Keratinocyte (primary cell): Measurements from ENCODE around the gene HNRNPA2B1. TPM values are rescaled to one million over a fixed set of nuclear protein-coding genes. Genes with fewer than 3 reads are reported as not detected.

Source experiments
- DNase-seq: peaks from one replicate; pipeline ENCODE4 v3.0.0-alpha.2; 2011; ENCODE audit warnings: low read depth, missing footprints, low spot score
- FAIRE-seq: peaks from 2 replicates; lab custom pipeline; 2011; peaks lifted over from hg19 to GRCh38; lab: Jason Lieb, UNC
- H2AFZ ChIP-seq: 2 replicates; pipeline ENCODE4 v1.6.0; 2012; ENCODE audit warnings: low read length, control low read depth, inconsistent platforms; ENCODE audit not compliant: control insufficient read depth
- H3K27ac ChIP-seq: 2 replicates; pipeline ENCODE4 v1.5.1; 2011; ENCODE audit warnings: low read length; ENCODE audit not compliant: control insufficient read depth, insufficient read depth
- H3K27me3 ChIP-seq: 3 replicates; pipeline ENCODE4 v1.6.0; 2011; ENCODE audit warnings: low read length; ENCODE audit not compliant: control insufficient read depth, insufficient read depth; ENCODE audit errors: extremely low read depth
- H3K36me3 ChIP-seq, 2 experiments: 2 replicates in 1 of 2; 3 replicates in 1 of 2; pipeline ENCODE4 v1.5.1; 2011; ENCODE audit warnings: low read length in 2 of 2, mild to moderate bottlenecking in 1 of 2; ENCODE audit not compliant: control insufficient read depth in 2 of 2, insufficient read depth in 2 of 2; ENCODE audit errors: extremely low read depth in 1 of 2
- H3K4me1 ChIP-seq: 3 replicates; pipeline ENCODE4 v1.5.1; 2011; ENCODE audit warnings: low read length; ENCODE audit not compliant: control insufficient read depth, insufficient read depth; ENCODE audit errors: extremely low read depth
- H3K4me2 ChIP-seq: 3 replicates; pipeline ENCODE4 v1.6.0; 2011; ENCODE audit warnings: low read depth, low read length; ENCODE audit not compliant: control insufficient read depth, insufficient read depth; ENCODE audit errors: extremely low read depth
- H3K4me3 ChIP-seq, 3 experiments: fragments of 200-600 bp in 1 of 3; sonication (generic) in 1 of 3; 2 replicates in 2 of 3; 3 replicates in 1 of 3; pipeline ENCODE4 v1.5.1; 2011 to 2016; ENCODE audit warnings: low read length in 3 of 3, mild to moderate bottlenecking in 3 of 3, control low read depth in 2 of 3, inconsistent platforms in 1 of 3, low read depth in 1 of 3, mixed read lengths in 1 of 3, mixed run types in 1 of 3, moderate library complexity in 1 of 3; ENCODE audit not compliant: control insufficient read depth in 2 of 3, insufficient read depth in 2 of 3; ENCODE audit errors: extremely low read depth in 1 of 3
- H3K79me2 ChIP-seq: 2 replicates; pipeline ENCODE4 v1.6.0; 2012; ENCODE audit warnings: low read length; ENCODE audit not compliant: control insufficient read depth, insufficient read depth
- H3K9ac ChIP-seq: 3 replicates; pipeline ENCODE4 v1.6.0; 2011; ENCODE audit warnings: low read length; ENCODE audit not compliant: control insufficient read depth, insufficient read depth; ENCODE audit errors: extremely low read depth
- H3K9me1 ChIP-seq: 3 replicates; pipeline ENCODE4 v1.6.0; 2011; ENCODE audit warnings: low read length; ENCODE audit not compliant: control insufficient read depth, insufficient read depth; ENCODE audit errors: extremely low read depth
- H3K9me3 ChIP-seq: 2 replicates; pipeline ENCODE4 v1.5.1; 2012; ENCODE audit warnings: low read depth, low read length; ENCODE audit not compliant: control insufficient read depth
- H4K20me1 ChIP-seq: 3 replicates; pipeline ENCODE4 v1.6.0; 2011; ENCODE audit warnings: low read length; ENCODE audit not compliant: control insufficient read depth, insufficient read depth; ENCODE audit errors: extremely low read depth
- CTCF ChIP-seq, 3 experiments: IDR thresholded peaks in 1 of 3; conservative IDR thresholded peaks in 1 of 3; optimal IDR thresholded peaks in 1 of 3; 2 replicates in 2 of 3; 3 replicates in 1 of 3; pipeline versions ENCODE3 to v1.5.1; 2011; ENCODE audit warnings: low read length in 3 of 3, mild to moderate bottlenecking in 3 of 3, moderate library complexity in 2 of 3, control low read depth in 1 of 3, inconsistent platforms in 1 of 3; ENCODE audit not compliant: insufficient read depth in 2 of 3; ENCODE audit errors: extremely low read depth in 1 of 3
- EZH2 ChIP-seq: IDR thresholded peaks from one replicate; pipeline ENCODE4 v1.6.1; 2012; ENCODE audit warnings: inconsistent platforms, mild to moderate bottlenecking, low read length, moderate library complexity
- dilution Hi-C: fragments of 300-500 bp; cut with MboI; formaldehyde crosslinking; loops from one replicate; pipeline ENCODE4 v1.7.0; 2020; ENCODE audit warnings: low sequenced_read_pairs; ENCODE audit not compliant: extremely low pct_ligation_motif_present
- polyA plus RNA-seq, 5 experiments: library from polyadenylated mRNA; depleted of rRNA in 3 of 5; stranded (reverse) in 3 of 5; stranded (forward) in 1 of 5; unstranded in 1 of 5; fragments of >200 nt; gene quantifications; 1 replicate in 1 of 5; 2 replicates in 3 of 5; 3 replicates in 1 of 5; pipeline versions ENCODE4 v1.2.1 to v1.2.3, GENCODE V29; 2011 to 2012; ENCODE audit warnings: missing spikeins in 2 of 5, low read depth in 1 of 5, low replicate concordance in 1 of 5

The HNRNPA2B1 gene
- polyA plus RNA-seq, 1 donor (not counting 4 experiments of a cell fraction or from before 2014, with no cell fraction given) = 511 TPM

DNA sequence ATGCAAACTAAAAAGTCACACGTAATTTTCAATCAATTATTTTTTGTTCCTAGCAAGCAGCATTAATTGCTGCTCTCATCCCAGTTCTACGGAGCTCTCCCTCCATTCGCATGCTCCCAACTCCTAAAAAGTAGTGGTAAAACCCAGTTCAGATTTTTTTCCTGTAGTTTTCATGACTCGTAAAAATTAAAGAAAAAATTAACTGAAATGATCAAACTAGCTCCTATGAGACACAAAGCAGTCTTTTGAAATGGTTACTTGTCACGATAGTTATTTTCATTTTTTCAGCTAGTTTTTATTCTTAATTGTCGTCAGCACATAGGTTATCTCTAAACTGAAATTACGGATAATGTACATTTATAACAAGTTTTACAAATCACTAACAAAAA lies 1.8 kb downstream of the HNRNPA2B1 start:
- no peaks in the 10 kb centered on the region for H3K9me1 ChIP-seq
- no peak for TF ChIP-seq EZH2
- TF ChIP-seq CTCF (optimal IDR thresholded peaks at IDR 0.05 in 1 of 3, IDR thresholded peaks at IDR 0.05 in 1 of 3, conservative IDR thresholded peaks at IDR 0.05 in 1 of 3; ENCODE audit: extremely low read depth in 1 of 3, insufficient read depth in 2 of 3, low read length in 3 of 3) = no peak
- no peak overlapping the region for H2AFZ ChIP-seq
- dilution Hi-C loops = no loop called here
- FAIRE-seq (no peak), DNase-seq (no peak)
- peaks cover 16 to 41% of the 10 kb centered on the region in 2 experiments for H3K36me3 ChIP-seq
- peak overlapping the region; percentile 99 for H3K27ac ChIP-seq
- peaks cover 89% of the 10 kb centered on the region for H3K79me2 ChIP-seq
- H3K4me1 ChIP-seq = peaks cover 17% of the 10 kb centered on the region
- no peaks in the 10 kb centered on the region for H3K9me3 ChIP-seq
- H3K4me2 ChIP-seq = peak overlapping the region; percentile 62
- H4K20me1 ChIP-seq = peaks cover 45% of the 10 kb centered on the region
- H3K4me3 ChIP-seq = peak overlapping the region; percentile 85 to 100 (median 93)
- H3K27me3 ChIP-seq = no peaks in the 10 kb centered on the region
- H3K9ac ChIP-seq = peak overlapping the region; percentile 100

DNA sequence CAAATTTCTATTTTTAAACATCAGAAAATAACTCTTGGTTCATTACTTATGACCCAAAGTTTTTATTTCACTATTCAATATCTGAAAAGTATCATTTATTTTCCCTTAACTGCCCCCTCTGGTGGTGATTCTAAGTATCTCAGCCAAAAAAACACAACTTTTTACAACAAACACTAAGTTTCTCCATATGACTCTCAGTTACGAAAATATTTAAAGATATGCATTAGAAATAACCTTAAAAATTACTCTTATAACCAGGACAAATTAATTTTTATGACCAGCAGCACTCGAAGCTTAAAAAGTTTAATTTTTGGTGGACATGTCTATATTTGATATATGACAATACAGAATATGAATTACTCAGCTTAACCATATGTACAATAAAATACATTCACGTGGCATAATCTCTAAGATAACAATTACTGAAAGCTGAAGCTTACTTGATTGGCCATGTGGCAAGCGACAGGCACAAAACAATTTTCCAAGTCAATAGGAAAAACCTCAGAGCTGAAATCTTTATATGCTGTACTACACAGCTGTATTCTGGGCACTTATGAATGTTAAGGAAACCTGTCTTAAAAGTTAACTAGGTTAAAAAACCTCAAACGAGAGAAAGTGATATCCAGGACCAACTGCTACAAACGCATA lies 2.3 kb downstream of the HNRNPA2B1 start:
- Histone ChIP-seq H3K9ac (peak overlapping the region; percentile 100), H3K27ac (peak overlapping the region; percentile 99), H3K9me1 (no peaks in the 10 kb centered on the region), H4K20me1 (peaks cover 46% of the 10 kb centered on the region), H3K4me3 (peak overlapping the region; percentile 85 to 100 (median 93)), H3K4me1 (peaks cover 17% of the 10 kb centered on the region), H2AFZ (no peak overlapping the region), H3K27me3 (no peaks in the 10 kb centered on the region), H3K9me3 (no peaks in the 10 kb centered on the region), H3K4me2 (peak overlapping the region; percentile 62), H3K79me2 (peaks cover 89% of the 10 kb centered on the region), H3K36me3 (peaks cover 17 to 45% of the 10 kb centered on the region in 2 experiments)
- dilution Hi-C loops = no loop called here
- FAIRE-seq = no peak
- no peak for DNase-seq
- TF ChIP-seq CTCF (optimal IDR thresholded peaks at IDR 0.05 in 1 of 3, IDR thresholded peaks at IDR 0.05 in 1 of 3, conservative IDR thresholded peaks at IDR 0.05 in 1 of 3; ENCODE audit: extremely low read depth in 1 of 3, insufficient read depth in 2 of 3, low read length in 3 of 3) (peak in 2 of 3 experiments; percentile 26 to 46), EZH2 (no peak)
